A549 (cell line): ENCODE data around the gene CRYGC. TPM values are rescaled to one million over a fixed set of nuclear protein-coding genes. Genes with fewer than 3 reads are reported as not detected.

ENCODE experiments used
- ATAC-seq, 2 experiments: fragments of 200-7000 bp in 1 of 2; fragments of >200 bp in 1 of 2; cut with Nextera tagmentation in 1 of 2; cut with Tn5 transposase in 1 of 2; 3 replicates each; pipeline versions ENCODE4 v1.8.0 to v1.9.1; 2018 to 2020; ENCODE audit warnings: mild to moderate bottlenecking in 1 of 2, moderate library complexity in 1 of 2
- CTCF ChIA-PET: fragments of 300-600 bp; sonication (Branson Sonifier 250); formaldehyde crosslinking; extraction: SDS; loops from one replicate; lab custom pipeline; 2021; ENCODE audit warnings: antibody characterized with exemption, inconsistent platforms; lab: Yijun Ruan, JAX
- POLR2A ChIA-PET: fragments of 350-600 bp; formaldehyde crosslinking; extraction: SDS; loops from one replicate; lab custom pipeline; 2021; ENCODE audit warnings: antibody characterized with exemption, inconsistent platforms; lab: Yijun Ruan, JAX
- DNase-seq, 2 experiments: peaks; one replicate each; pipeline versions ENCODE4 v3.0.0 to v3.0.0-alpha.2; 2011 to 2016; ENCODE audit warnings: low read depth in 1 of 2, low spot score in 1 of 2
- FAIRE-seq: peaks from 2 replicates; lab custom pipeline; 2011; peaks lifted over from hg19 to GRCh38; lab: Jason Lieb, UNC
- H3K27ac ChIP-seq, 2 experiments: fragments of >200 bp; sonication (Bioruptor Twin); formaldehyde crosslinking; 3 replicates each; pipeline ENCODE4 v1.5.1; 2016 to 2017
- H3K4me1 ChIP-seq: fragments of >200 bp; sonication (Bioruptor Twin); formaldehyde crosslinking; 3 replicates; pipeline ENCODE4 v1.6.1; 2016
- H3K4me2 ChIP-seq: fragments of >200 bp; sonication (Bioruptor Twin); formaldehyde crosslinking; 3 replicates; pipeline ENCODE4 v1.6.1; 2016
- H3K4me3 ChIP-seq: fragments of >200 bp; sonication (Bioruptor Twin); formaldehyde crosslinking; 3 replicates; pipeline ENCODE4 v1.5.1; 2016
- H3K9me3 ChIP-seq: fragments of >200 bp; sonication (Bioruptor Twin); formaldehyde crosslinking; 3 replicates; pipeline ENCODE4 v1.6.1; 2016
- CBX2 ChIP-seq: fragments of 200-600 bp; sonication (generic); IDR thresholded peaks from 2 replicates; pipeline ENCODE4 v1.6.1; 2016; ENCODE audit warnings: low read depth, mild to moderate bottlenecking, borderline replicate concordance
- EHF ChIP-seq: fragments of 250-450 bp; sonication (Bioruptor Pico); IDR thresholded peaks from 2 replicates; pipeline ENCODE4 v1.5.0; 2020; ENCODE audit warnings: mild to moderate bottlenecking
- EHMT2 ChIP-seq: fragments of 200-600 bp; sonication (generic); IDR thresholded peaks from 2 replicates; pipeline ENCODE4 v1.6.1; 2016; ENCODE audit warnings: antibody characterized with exemption, low read depth, mild to moderate bottlenecking, moderate library complexity
- FOSB ChIP-seq: fragments of 250-450 bp; sonication (Bioruptor Pico); IDR thresholded peaks from 2 replicates; pipeline ENCODE4 v1.5.0; 2020; ENCODE audit warnings: mild to moderate bottlenecking, moderate library complexity
- HDAC2 ChIP-seq: fragments of 200-600 bp; sonication (generic); IDR thresholded peaks from 2 replicates; pipeline ENCODE4 v1.6.1; 2016
- HOXA7 ChIP-seq: fragments of 250-450 bp; sonication (Bioruptor Pico); IDR thresholded peaks from 2 replicates; pipeline ENCODE4 v1.5.0; 2020; ENCODE audit warnings: mild to moderate bottlenecking, moderate library complexity
- HOXB5 ChIP-seq: fragments of 250-450 bp; sonication (Bioruptor Pico); IDR thresholded peaks from 2 replicates; pipeline ENCODE4 v1.5.0; 2020; ENCODE audit warnings: mild to moderate bottlenecking, moderate library complexity
- MAFK ChIP-seq: fragments of 450-650 bp; IDR thresholded peaks from 2 replicates; pipeline ENCODE4 v1.6.1; 2014; ENCODE audit not compliant: partially characterized antibody
- MYC ChIP-seq: IDR thresholded peaks from 2 replicates; pipeline ENCODE4 v1.6.1; 2012; ENCODE audit warnings: mild to moderate bottlenecking, inconsistent platforms, low read length, improper control_type of control experiment, borderline replicate concordance
- NR3C1 ChIP-seq: fragments of >200 bp; sonication (Bioruptor Twin); formaldehyde crosslinking; IDR thresholded peaks from 3 replicates; pipeline ENCODE4 v1.6.1; 2017
- POLR2AphosphoS2 ChIP-seq: conservative IDR thresholded peaks from 2 replicates; pipeline ENCODE4 v1.6.1; 2012; ENCODE audit warnings: low read length, improper control_type of control experiment, inconsistent platforms
- RCOR1 ChIP-seq: fragments of 150-350 bp; IDR thresholded peaks from 2 replicates; pipeline ENCODE4 v1.6.1; 2014; ENCODE audit warnings: antibody characterized with exemption, low read length, low read depth
- RFX5 ChIP-seq: fragments of 450-650 bp; IDR thresholded peaks from 2 replicates; pipeline ENCODE4 v1.7.1; 2014; ENCODE audit warnings: antibody characterized with exemption, mild to moderate bottlenecking, moderate library complexity
- ZC3H11A ChIP-seq: fragments of 450-650 bp; IDR thresholded peaks from 2 replicates; pipeline ENCODE4 v1.6.1; 2014; ENCODE audit warnings: antibody characterized with exemption, mild to moderate bottlenecking
- ZFP36 ChIP-seq: fragments of 450-650 bp; IDR thresholded peaks from 2 replicates; pipeline ENCODE4 v1.6.1; 2014; ENCODE audit warnings: borderline replicate concordance; ENCODE audit not compliant: partially characterized antibody
- ZNF302 ChIP-seq: fragments of 250-450 bp; sonication (Bioruptor Pico); IDR thresholded peaks from 2 replicates; pipeline ENCODE4 v1.9.0; 2021; ENCODE audit warnings: inconsistent platforms, mild to moderate bottlenecking, moderate library complexity
- WGBS: methylation state at CpG from one replicate; pipeline ENCODE4 v1.1.6; 2017; ENCODE audit errors: missing lambda C conversion rate; 5-methylcytosine and 5-hydroxymethylcytosine counted together
- polyA plus RNA-seq, 4 experiments: library from polyadenylated mRNA; depleted of rRNA in 3 of 4; stranded (reverse); fragments of >200 nt; fragmentation: RNase III in 1 of 4; extraction: RNeasy Plus Mini Kit Qiagen cat#74134 plus additional on column Dnase treatment in 1 of 4; gene quantifications; 2 replicates in 3 of 4; 3 replicates in 1 of 4; pipeline ENCODE4 v1.2.3, GENCODE V29; 2011 to 2017
- TF ChIP-seq, protein P1 (sequence below): IDR thresholded peaks from 2 replicates; pipeline ENCODE4 v1.6.1; 2012
- TF ChIP-seq, protein P2 (sequence below): IDR thresholded peaks from 2 replicates; pipeline ENCODE4 v1.6.1; 2012; ENCODE audit warnings: low read depth, borderline replicate concordance
- TF ChIP-seq, protein P3 (sequence below): fragments of >200 bp; sonication (Bioruptor Twin); formaldehyde crosslinking; IDR thresholded peaks from 3 replicates; pipeline ENCODE4 v1.6.1; 2016
- TF ChIP-seq, protein P4 (sequence below): fragments of 200-600 bp; sonication (generic); IDR thresholded peaks from 2 replicates; pipeline ENCODE4 v1.6.1; 2016; ENCODE audit warnings: antibody characterized with exemption, mild to moderate bottlenecking, moderate library complexity

Gene CRYGC
- polyA plus RNA-seq, 2 of the 4 experiments (the other 2 are of a cell fraction): not detected

DNA sequence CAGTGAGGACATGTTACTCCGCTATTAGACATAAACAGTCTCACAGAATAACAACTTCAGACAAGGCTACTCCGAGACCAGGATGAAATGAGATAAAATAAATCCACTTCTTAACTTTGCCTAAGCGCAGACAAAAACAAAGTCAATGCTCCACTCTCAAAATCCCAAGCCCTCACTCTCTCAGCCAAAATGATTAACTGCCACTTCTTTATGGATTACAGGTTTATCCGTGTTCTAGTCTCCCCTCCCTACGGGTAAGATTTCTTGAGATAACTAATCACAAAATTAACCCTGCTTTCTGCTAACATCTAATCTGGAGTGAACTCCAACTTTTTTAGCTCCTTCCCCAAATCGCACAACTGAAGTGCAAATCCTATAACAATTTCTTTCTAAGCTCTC lies 1.1 kb upstream of the CRYGC start:
- H3K4me1 ChIP-seq: no peaks in the 10 kb centered on the region
- TF ChIP-seq ZFP36 (no peak), ZNF302 (no peak), MAFK (no peak), CBX2 (no peak), HOXB5 (no peak), RFX5 (no peak)
- TF ChIP-seq, protein P1, sequence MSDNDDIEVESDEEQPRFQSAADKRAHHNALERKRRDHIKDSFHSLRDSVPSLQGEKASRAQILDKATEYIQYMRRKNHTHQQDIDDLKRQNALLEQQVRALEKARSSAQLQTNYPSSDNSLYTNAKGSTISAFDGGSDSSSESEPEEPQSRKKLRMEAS: no peak
- no peak overlapping the region for H3K4me2 ChIP-seq
- H3K27ac ChIP-seq: no peak overlapping the region
- no peaks in the 10 kb centered on the region for H3K9me3 ChIP-seq
- FAIRE-seq (no peak), ATAC-seq (no peak), DNase-seq (no peak)
- ChIA-PET POLR2A (no interaction called here), CTCF (no interaction called here)
- 85% methylated on average over 6 of the region's 6 CpGs for WGBS
- no peak overlapping the region for H3K4me3 ChIP-seq

DNA sequence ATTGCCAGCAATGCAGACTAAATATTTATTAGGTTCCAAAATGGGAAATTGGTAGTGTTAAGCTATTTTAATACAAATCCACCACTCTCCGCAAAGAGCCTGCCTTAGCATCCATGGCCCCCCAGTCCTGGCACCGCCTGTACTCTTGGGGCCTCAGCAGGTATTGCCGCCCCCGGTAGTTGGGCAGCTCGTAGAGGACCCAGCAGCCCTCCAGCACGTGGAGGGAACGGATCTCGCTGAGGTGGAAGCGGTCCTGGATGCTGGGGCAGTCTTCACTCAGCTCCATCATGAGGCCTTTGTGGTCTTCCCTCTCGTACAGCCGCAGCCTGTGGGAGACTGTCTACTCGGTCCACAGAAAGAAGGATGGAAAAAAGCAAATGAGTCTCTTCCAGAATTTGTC lies 1.5 kb downstream of the CRYGC start:
- H3K9me3 ChIP-seq: no peaks in the 10 kb centered on the region
- no peaks in the 10 kb centered on the region for H3K4me1 ChIP-seq
- H3K27ac ChIP-seq: no peak overlapping the region
- TF ChIP-seq, protein P2, sequence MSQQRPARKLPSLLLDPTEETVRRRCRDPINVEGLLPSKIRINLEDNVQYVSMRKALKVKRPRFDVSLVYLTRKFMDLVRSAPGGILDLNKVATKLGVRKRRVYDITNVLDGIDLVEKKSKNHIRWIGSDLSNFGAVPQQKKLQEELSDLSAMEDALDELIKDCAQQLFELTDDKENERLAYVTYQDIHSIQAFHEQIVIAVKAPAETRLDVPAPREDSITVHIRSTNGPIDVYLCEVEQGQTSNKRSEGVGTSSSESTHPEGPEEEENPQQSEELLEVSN: no peak
- TF ChIP-seq NR3C1: no peak
- no peak for TF ChIP-seq HDAC2
- no peak for TF ChIP-seq HOXA7
- no peak for TF ChIP-seq ZC3H11A
- TF ChIP-seq MYC: no peak
- TF ChIP-seq EHF (CRISPR knock-in tag): no peak
- TF ChIP-seq, protein P3, sequence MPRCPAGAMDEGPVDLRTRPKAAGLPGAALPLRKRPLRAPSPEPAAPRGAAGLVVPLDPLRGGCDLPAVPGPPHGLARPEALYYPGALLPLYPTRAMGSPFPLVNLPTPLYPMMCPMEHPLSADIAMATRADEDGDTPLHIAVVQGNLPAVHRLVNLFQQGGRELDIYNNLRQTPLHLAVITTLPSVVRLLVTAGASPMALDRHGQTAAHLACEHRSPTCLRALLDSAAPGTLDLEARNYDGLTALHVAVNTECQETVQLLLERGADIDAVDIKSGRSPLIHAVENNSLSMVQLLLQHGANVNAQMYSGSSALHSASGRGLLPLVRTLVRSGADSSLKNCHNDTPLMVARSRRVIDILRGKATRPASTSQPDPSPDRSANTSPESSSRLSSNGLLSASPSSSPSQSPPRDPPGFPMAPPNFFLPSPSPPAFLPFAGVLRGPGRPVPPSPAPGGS: no peak
- TF ChIP-seq, all 56 proteins: peak for 0
- no peak for ATAC-seq
- Histone ChIP-seq H3K4me3 (no peak overlapping the region), H3K4me2 (no peak overlapping the region)
- FAIRE-seq: no peak
- POLR2A ChIA-PET: no interaction called here
- DNase-seq: no peak
- WGBS: 90% methylated on average over 5 of the region's 12 CpGs
- CTCF ChIA-PET: interaction anchor here (1.1 kb wide), 1 partner anchor 126 kb away, joined by 3 read pairs; no protein-coding TSS in a partner anchor

DNA sequence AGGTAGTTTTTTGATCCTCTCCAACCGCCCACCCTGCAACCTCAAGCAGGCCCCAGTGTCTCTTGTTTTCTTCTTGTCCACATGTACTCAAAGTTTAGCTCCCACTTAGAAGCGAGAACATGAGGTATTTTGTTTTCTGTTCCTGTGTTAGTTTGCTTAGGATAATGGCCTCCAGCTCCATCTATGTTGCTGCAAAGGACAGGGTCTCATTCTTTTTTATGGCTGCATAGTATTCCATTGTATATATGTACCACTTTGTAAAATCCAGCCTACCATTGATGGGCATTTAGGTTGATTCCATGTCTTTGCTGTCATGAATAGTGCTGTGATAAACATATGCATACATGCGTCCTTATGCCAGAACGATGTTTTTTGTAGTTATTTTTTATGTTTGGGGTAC lies 2.5 kb downstream of the CRYGC start:
- ChIA-PET POLR2A (no interaction called here), CTCF (interaction anchor here (1.1 kb wide), 1 partner anchor 127 kb away, joined by 3 read pairs; no protein-coding TSS in a partner anchor)
- DNase-seq (no peak), ATAC-seq (no peak), FAIRE-seq (no peak)
- H3K4me2 ChIP-seq: no peak overlapping the region
- no peaks in the 10 kb centered on the region for H3K4me1 ChIP-seq
- H3K4me3 ChIP-seq: no peak overlapping the region
- 75% methylated on average over 4 of the region's 4 CpGs for WGBS
- no peak overlapping the region for H3K27ac ChIP-seq
- TF ChIP-seq FOSB (CRISPR knock-in tag): no peak
- TF ChIP-seq, protein P4, sequence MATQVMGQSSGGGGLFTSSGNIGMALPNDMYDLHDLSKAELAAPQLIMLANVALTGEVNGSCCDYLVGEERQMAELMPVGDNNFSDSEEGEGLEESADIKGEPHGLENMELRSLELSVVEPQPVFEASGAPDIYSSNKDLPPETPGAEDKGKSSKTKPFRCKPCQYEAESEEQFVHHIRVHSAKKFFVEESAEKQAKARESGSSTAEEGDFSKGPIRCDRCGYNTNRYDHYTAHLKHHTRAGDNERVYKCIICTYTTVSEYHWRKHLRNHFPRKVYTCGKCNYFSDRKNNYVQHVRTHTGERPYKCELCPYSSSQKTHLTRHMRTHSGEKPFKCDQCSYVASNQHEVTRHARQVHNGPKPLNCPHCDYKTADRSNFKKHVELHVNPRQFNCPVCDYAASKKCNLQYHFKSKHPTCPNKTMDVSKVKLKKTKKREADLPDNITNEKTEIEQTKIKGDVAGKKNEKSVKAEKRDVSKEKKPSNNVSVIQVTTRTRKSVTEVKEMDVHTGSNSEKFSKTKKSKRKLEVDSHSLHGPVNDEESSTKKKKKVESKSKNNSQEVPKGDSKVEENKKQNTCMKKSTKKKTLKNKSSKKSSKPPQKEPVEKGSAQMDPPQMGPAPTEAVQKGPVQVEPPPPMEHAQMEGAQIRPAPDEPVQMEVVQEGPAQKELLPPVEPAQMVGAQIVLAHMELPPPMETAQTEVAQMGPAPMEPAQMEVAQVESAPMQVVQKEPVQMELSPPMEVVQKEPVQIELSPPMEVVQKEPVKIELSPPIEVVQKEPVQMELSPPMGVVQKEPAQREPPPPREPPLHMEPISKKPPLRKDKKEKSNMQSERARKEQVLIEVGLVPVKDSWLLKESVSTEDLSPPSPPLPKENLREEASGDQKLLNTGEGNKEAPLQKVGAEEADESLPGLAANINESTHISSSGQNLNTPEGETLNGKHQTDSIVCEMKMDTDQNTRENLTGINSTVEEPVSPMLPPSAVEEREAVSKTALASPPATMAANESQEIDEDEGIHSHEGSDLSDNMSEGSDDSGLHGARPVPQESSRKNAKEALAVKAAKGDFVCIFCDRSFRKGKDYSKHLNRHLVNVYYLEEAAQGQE: no peak
- no peak for TF ChIP-seq RCOR1
- TF ChIP-seq CBX2: no peak
- no peak for TF ChIP-seq EHMT2
- TF ChIP-seq, protein P3: no peak
- TF ChIP-seq POLR2AphosphoS2: no peak
- H3K9me3 ChIP-seq: no peaks in the 10 kb centered on the region
